ENCODE measurements around the gene NRXN3. TPM values are rescaled to one million over a fixed set of nuclear protein-coding genes. Genes with fewer than 3 reads are reported as not detected.

NRXN3 gene
- total and polyA plus RNA-seq, 2 donors (not counting 1 experiment from before 2014, with no cell fraction given): 0.83 to 34.6 TPM

- Histone ChIP-seq H3K36me3 (ENCODE audit: control insufficient read depth, insufficient read depth, low read length) (no peaks in the 10 kb centered on the region), H3K4me2 (ENCODE audit: extremely low read depth, insufficient read depth, low read length) (no peak overlapping the region)
- TF ChIP-seq EZH2 (IDR thresholded peaks at IDR 0.05; ENCODE audit: low read length, missing control alignments): no peak
- no peak for TF ChIP-seq CTCF (conservative IDR thresholded peaks at IDR 0.05 in 1 of 2, IDR thresholded peaks at IDR 0.05 in 1 of 2; ENCODE audit: low read depth in 1 of 2, low read length in 2 of 2)
Measured at GRCh38 chr14:78178971-78179370, 8.8 kb downstream of the NRXN3 start.

GRCh38 chr14:78181270-78181669 lies 11.1 kb downstream of the NRXN3 start:
- Histone ChIP-seq H3K9ac (ENCODE audit: insufficient read depth, low read length) (no peak overlapping the region), H3K4me2 (ENCODE audit: extremely low read depth, insufficient read depth, low read length) (no peak overlapping the region), H3K27ac (ENCODE audit: insufficient read depth, low read length) (no peak overlapping the region), H3K4me3 (replicated peaks in 1 of 4; ENCODE audit: control extremely low read depth in 1 of 4, insufficient read depth in 1 of 4, low read depth in 3 of 4, low read length in 4 of 4) (no peak overlapping the region), H3K27me3 (ENCODE audit: control insufficient read depth, insufficient read depth, low read length) (no peaks in the 10 kb centered on the region), H3K9me3 (ENCODE audit: control insufficient read depth, insufficient read depth, low read depth, low read length) (no peaks in the 10 kb centered on the region), H3K4me1 (ENCODE audit: control insufficient read depth, extremely low read depth, insufficient read depth, low read length) (no peaks in the 10 kb centered on the region), H3K79me2 (ENCODE audit: control insufficient read depth, insufficient read depth, low read length) (no peaks in the 10 kb centered on the region), H2AFZ (ENCODE audit: low read length) (no peak overlapping the region), H4K20me1 (ENCODE audit: control insufficient read depth, extremely low read depth, insufficient read depth, low read length) (no peaks in the 10 kb centered on the region), H3K36me3 (ENCODE audit: control insufficient read depth, insufficient read depth, low read length) (no peaks in the 10 kb centered on the region)
- no peak for DNase-seq (ENCODE audit: low read depth in 2 of 2)
- TF ChIP-seq EZH2 (IDR thresholded peaks at IDR 0.05; ENCODE audit: low read length, missing control alignments) (no peak), CTCF (conservative IDR thresholded peaks at IDR 0.05 in 1 of 2, IDR thresholded peaks at IDR 0.05 in 1 of 2; ENCODE audit: low read depth in 1 of 2, low read length in 2 of 2) (no peak)

More at GRCh38 chr14:78178971-78179370, 8.8 kb downstream of the NRXN3 start:
- Histone ChIP-seq H3K79me2 (ENCODE audit: control insufficient read depth, insufficient read depth, low read length) (no peaks in the 10 kb centered on the region), H3K4me3 (replicated peaks in 1 of 4; ENCODE audit: control extremely low read depth in 1 of 4, insufficient read depth in 1 of 4, low read depth in 3 of 4, low read length in 4 of 4) (no peak overlapping the region), H3K4me1 (ENCODE audit: control insufficient read depth, extremely low read depth, insufficient read depth, low read length) (no peaks in the 10 kb centered on the region), H4K20me1 (ENCODE audit: control insufficient read depth, extremely low read depth, insufficient read depth, low read length) (no peaks in the 10 kb centered on the region), H3K27me3 (ENCODE audit: control insufficient read depth, insufficient read depth, low read length) (no peaks in the 10 kb centered on the region), H2AFZ (ENCODE audit: low read length) (no peak overlapping the region), H3K9me3 (ENCODE audit: control insufficient read depth, insufficient read depth, low read depth, low read length) (no peaks in the 10 kb centered on the region), H3K27ac (ENCODE audit: insufficient read depth, low read length) (no peak overlapping the region), H3K9ac (ENCODE audit: insufficient read depth, low read length) (no peak overlapping the region)
- DNase-seq (ENCODE audit: low read depth in 2 of 2): no peak

GRCh38 chr14:78182722-78183121 lies 12.5 kb downstream of the NRXN3 start:
- DNase-seq (ENCODE audit: low read depth in 2 of 2): no peak
- Histone ChIP-seq H3K4me2 (ENCODE audit: extremely low read depth, insufficient read depth, low read length) (no peak overlapping the region), H2AFZ (ENCODE audit: low read length) (no peak overlapping the region), H3K9me3 (ENCODE audit: control insufficient read depth, insufficient read depth, low read depth, low read length) (no peaks in the 10 kb centered on the region), H3K4me3 (replicated peaks in 1 of 4; ENCODE audit: control extremely low read depth in 1 of 4, insufficient read depth in 1 of 4, low read depth in 3 of 4, low read length in 4 of 4) (no peak overlapping the region), H3K79me2 (ENCODE audit: control insufficient read depth, insufficient read depth, low read length) (no peaks in the 10 kb centered on the region), H3K9ac (ENCODE audit: insufficient read depth, low read length) (no peak overlapping the region), H4K20me1 (ENCODE audit: control insufficient read depth, extremely low read depth, insufficient read depth, low read length) (no peaks in the 10 kb centered on the region), H3K27ac (ENCODE audit: insufficient read depth, low read length) (no peak overlapping the region), H3K4me1 (ENCODE audit: control insufficient read depth, extremely low read depth, insufficient read depth, low read length) (no peaks in the 10 kb centered on the region), H3K27me3 (ENCODE audit: control insufficient read depth, insufficient read depth, low read length) (no peaks in the 10 kb centered on the region), H3K36me3 (ENCODE audit: control insufficient read depth, insufficient read depth, low read length) (no peaks in the 10 kb centered on the region)
- no peak for TF ChIP-seq CTCF (conservative IDR thresholded peaks at IDR 0.05 in 1 of 2, IDR thresholded peaks at IDR 0.05 in 1 of 2; ENCODE audit: low read depth in 1 of 2, low read length in 2 of 2)
- no peak for TF ChIP-seq EZH2 (IDR thresholded peaks at IDR 0.05; ENCODE audit: low read length, missing control alignments)

Measured in fibroblast of lung (primary cell).